Measurements from ENCODE around the gene GSTT2.
A peak's percentile ranks its signal among the peaks of the same experiment; 100 is the strongest.

Gene GSTT2

DNA sequence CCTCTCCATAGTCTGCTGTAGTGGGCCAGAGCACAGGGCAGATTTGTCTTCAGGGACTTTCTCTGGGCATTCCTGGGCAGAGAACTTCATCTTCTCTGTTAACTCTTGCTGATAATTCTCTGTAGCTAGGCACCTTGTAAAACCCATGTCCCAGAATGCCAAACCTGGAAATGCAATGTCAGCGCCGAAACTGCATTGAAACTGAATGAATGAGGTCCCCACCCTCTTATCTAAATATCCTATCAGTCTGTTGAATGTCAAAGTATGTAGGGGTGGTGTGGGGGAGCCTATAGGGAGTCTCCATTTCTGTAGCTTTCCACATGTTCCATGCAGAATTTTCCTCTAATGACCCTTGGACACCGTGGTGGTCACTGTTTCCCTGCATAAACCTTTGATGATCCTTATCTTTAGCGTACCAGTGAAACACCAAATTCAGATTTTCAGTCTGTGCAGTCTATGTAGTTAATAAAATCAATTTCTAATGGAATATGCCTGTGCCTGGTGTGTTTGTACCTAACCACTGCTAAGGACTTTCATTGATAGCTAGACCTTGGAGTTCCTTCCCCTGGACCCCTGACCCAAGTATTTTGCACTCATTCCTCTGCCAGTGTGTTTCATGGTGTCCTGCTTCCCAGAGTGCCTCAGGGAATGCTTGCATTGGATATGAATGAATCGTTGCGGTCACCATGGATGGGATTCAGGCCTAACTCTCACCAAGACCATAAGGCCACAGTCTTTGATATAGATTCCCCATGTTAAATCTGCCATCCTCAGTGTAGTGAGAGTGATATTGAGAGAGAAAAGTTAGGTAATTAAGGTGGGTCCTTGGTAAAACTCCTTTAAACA lies 28.7 kb downstream of the GSTT2 start:
- TF ChIP-seq, protein P1, sequence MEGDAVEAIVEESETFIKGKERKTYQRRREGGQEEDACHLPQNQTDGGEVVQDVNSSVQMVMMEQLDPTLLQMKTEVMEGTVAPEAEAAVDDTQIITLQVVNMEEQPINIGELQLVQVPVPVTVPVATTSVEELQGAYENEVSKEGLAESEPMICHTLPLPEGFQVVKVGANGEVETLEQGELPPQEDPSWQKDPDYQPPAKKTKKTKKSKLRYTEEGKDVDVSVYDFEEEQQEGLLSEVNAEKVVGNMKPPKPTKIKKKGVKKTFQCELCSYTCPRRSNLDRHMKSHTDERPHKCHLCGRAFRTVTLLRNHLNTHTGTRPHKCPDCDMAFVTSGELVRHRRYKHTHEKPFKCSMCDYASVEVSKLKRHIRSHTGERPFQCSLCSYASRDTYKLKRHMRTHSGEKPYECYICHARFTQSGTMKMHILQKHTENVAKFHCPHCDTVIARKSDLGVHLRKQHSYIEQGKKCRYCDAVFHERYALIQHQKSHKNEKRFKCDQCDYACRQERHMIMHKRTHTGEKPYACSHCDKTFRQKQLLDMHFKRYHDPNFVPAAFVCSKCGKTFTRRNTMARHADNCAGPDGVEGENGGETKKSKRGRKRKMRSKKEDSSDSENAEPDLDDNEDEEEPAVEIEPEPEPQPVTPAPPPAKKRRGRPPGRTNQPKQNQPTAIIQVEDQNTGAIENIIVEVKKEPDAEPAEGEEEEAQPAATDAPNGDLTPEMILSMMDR (IDR thresholded peaks at IDR 0.05; ENCODE audit: poor library complexity, severe bottlenecking): no peak
- ATAC-seq (ENCODE audit: low read depth): no peak
- H3K27me3 ChIP-seq (ENCODE audit: insufficient read depth, poor library complexity, severe bottlenecking): no peaks in the 10 kb centered on the region
- no peak overlapping the region for H3K27ac ChIP-seq (ENCODE audit: poor library complexity, severe bottlenecking)
- no peak for DNase-seq (ENCODE audit: low spot score)
- no peaks in the 10 kb centered on the region for H3K4me1 ChIP-seq (ENCODE audit: insufficient read depth, poor library complexity, severe bottlenecking)
- no peaks in the 10 kb centered on the region for H3K9me3 ChIP-seq (ENCODE audit: severe bottlenecking)
- no peak overlapping the region for H3K4me3 ChIP-seq (ENCODE audit: severe bottlenecking)
- peaks cover 3% of the 10 kb centered on the region for H3K36me3 ChIP-seq (ENCODE audit: low read depth)

DNA sequence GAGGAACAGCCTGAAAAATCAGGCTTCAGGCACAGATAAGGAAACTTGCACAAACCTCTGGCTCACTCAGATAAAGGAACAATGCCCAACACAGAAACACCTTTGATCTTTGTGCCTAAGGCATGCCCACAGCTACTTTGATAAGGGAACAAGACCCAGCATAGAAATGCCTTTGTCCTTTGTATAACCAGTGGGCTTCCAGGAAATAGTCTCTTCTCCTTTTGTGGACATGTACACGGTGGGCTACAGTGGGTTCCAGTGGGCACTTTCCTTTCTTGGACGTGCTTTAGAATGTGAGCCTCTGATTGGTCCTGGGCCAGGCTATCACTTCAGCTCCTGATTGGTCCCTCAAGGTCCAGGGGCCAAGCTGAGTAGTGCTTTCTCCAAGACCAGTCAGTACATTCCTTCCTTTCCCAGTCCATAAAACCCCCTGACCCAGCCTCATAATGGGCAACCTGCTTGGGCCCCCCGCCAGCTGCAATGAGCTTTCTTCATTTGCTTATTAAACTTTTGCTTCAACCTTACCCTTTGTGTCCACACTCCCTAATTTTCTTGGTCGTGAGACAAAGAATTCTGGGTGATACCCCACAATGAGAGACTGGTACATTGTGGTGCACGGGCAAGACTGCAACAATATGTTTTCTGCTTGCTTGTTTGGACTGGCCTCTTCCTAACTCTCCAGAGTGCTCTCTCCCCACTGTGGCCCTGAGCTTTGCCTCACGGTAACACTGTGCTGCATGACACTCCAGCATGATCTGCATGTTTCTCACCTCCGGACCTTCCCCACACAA lies 29.5 kb downstream of the GSTT2 start:
- TF ChIP-seq, protein P1 (IDR thresholded peaks at IDR 0.05; ENCODE audit: poor library complexity, severe bottlenecking): no peak
- Histone ChIP-seq H3K27me3 (ENCODE audit: insufficient read depth, poor library complexity, severe bottlenecking) (no peaks in the 10 kb centered on the region), H3K9me3 (ENCODE audit: severe bottlenecking) (no peaks in the 10 kb centered on the region), H3K27ac (ENCODE audit: poor library complexity, severe bottlenecking) (no peak overlapping the region), H3K4me1 (ENCODE audit: insufficient read depth, poor library complexity, severe bottlenecking) (no peaks in the 10 kb centered on the region), H3K36me3 (ENCODE audit: low read depth) (peaks cover 7% of the 10 kb centered on the region), H3K4me3 (ENCODE audit: severe bottlenecking) (no peak overlapping the region)
- ATAC-seq (ENCODE audit: low read depth) (no peak), DNase-seq (ENCODE audit: low spot score) (no peak)

DNA sequence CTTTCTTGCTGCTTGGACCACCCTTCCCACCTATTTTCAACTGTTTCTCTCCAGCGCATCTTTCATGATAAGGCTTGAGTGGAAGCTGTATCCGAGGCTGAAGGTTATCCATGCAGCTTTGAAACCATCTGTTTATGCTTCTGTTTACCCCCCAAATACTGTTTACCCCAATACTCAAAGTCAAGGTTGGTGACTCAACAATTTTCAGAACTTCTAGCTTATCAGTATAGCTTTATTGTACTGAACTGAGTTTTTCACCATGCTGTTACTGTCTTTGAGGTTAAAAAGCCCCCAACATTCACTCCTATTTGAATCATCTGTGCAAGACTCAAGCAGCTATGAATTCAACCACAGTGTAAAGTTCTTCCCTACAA lies 30.1 kb downstream of the GSTT2 start:
- DNase-seq (ENCODE audit: low spot score) (no peak), ATAC-seq (ENCODE audit: low read depth) (no peak)
- Histone ChIP-seq H3K9me3 (ENCODE audit: severe bottlenecking) (no peaks in the 10 kb centered on the region), H3K27ac (ENCODE audit: poor library complexity, severe bottlenecking) (no peak overlapping the region), H3K36me3 (ENCODE audit: low read depth) (peaks cover 7% of the 10 kb centered on the region), H3K4me1 (ENCODE audit: insufficient read depth, poor library complexity, severe bottlenecking) (no peaks in the 10 kb centered on the region), H3K4me3 (ENCODE audit: severe bottlenecking) (no peak overlapping the region), H3K27me3 (ENCODE audit: insufficient read depth, poor library complexity, severe bottlenecking) (no peaks in the 10 kb centered on the region)
- TF ChIP-seq, protein P1 (IDR thresholded peaks at IDR 0.05; ENCODE audit: poor library complexity, severe bottlenecking): no peak

DNA sequence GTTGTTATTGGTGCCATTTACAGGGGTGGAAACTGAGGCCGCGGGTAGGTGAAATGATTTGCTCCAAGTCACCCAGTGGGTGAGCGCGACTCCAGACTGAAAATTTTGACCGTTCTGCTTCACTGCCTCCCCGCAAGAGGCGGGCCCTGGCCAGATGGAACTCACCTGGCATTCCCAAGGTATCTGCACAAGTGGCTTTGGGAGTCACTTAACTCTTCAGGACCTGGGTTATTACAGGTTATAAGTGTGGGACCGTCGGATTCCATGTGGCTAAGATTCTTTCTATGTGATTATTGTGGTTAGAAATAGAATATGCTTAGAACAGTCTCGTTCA lies 31.8 kb downstream of the GSTT2 start:
- Histone ChIP-seq H3K9me3 (ENCODE audit: severe bottlenecking) (no peaks in the 10 kb centered on the region), H3K27me3 (ENCODE audit: insufficient read depth, poor library complexity, severe bottlenecking) (no peaks in the 10 kb centered on the region), H3K27ac (ENCODE audit: poor library complexity, severe bottlenecking) (peak overlapping the region; percentile 44), H3K4me1 (ENCODE audit: insufficient read depth, poor library complexity, severe bottlenecking) (no peaks in the 10 kb centered on the region), H3K4me3 (ENCODE audit: severe bottlenecking) (peak overlapping the region; percentile 58), H3K36me3 (ENCODE audit: low read depth) (peaks cover 7% of the 10 kb centered on the region)
- no peak for DNase-seq (ENCODE audit: low spot score)
- TF ChIP-seq, protein P1 (IDR thresholded peaks at IDR 0.05; ENCODE audit: poor library complexity, severe bottlenecking): no peak
- ATAC-seq (ENCODE audit: low read depth): peak; percentile 6; the same call in 2 of the 3 replicates

Data from RWPE2 (cell line).